Measurements from ENCODE around the gene VAV2.

The VAV2 gene

DNA sequence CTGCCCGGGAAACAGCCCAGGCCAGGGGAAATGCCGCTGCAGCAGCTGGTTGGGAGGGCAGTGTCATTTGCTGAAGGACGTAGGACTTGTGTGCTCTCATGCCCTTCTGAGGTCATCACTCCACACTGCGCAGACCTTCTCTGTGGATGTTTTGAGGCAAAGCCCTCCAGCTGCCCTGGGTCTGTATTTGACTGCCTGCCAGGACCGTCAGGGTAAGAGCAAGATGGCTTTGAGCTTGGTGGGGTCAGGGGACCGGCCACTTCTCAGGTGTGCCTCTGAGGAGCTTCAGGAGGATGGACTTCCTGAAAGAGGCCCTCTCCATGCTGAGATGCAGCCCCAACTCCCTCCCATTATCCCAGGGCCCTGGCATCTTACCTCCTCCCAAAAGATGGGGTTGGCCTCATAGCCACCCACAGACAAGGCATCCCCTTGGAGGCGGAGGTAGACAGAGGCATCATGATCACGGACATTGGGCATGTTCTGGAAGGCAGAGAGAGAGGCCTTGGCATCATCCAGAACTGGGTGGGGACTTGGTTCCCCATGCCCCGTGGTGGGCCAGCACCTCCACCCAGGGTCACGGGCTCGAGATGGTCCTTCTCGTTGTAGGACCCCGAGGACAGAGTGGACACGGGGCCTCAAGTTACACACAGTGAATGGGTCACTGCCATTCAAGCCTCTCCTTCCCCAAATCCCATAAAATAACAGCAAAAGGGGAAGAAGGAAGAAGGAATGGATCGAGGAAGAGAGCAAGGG, 273.4 kb downstream of the VAV2 start:
- no CpG with 5 or more reads among the region's 15 CpGs for WGBS, 2 donors (ENCODE audit: extremely low coverage in 2 of 2, insufficient read length in 2 of 2, insufficient replicate concordance in 1 of 2)
- H3K79me1 ChIP-seq (ENCODE audit: low read depth, low read length) = no peaks in the 10 kb centered on the region
- no peak for DNase-seq (ENCODE audit: low spot score)
- H3K9ac ChIP-seq (ENCODE audit: low read depth, low read length, poor library complexity) = no peak overlapping the region
- H4K8ac ChIP-seq (ENCODE audit: low read depth, low read length) = no peak overlapping the region
- H3K9me3 ChIP-seq (replicated peaks in 1 of 2; ENCODE audit: control insufficient read depth in 2 of 2, insufficient read depth in 1 of 2, low read depth in 1 of 2, low read length in 2 of 2) = no peaks in the 10 kb centered on the region
- H4K91ac ChIP-seq (ENCODE audit: low read depth, low read length, poor library complexity) = no peak overlapping the region
- H2BK12ac ChIP-seq (ENCODE audit: low read length) = no peak overlapping the region
- no peak overlapping the region for H3K23ac ChIP-seq (ENCODE audit: low read depth, low read length, poor library complexity)
- no peak overlapping the region for H2BK120ac ChIP-seq (ENCODE audit: low read depth, low read length)
- no peak overlapping the region for H3K4me2 ChIP-seq (ENCODE audit: insufficient read depth, low read length, poor library complexity, severe bottlenecking)
- no peak overlapping the region for H3K18ac ChIP-seq (ENCODE audit: low read length)
- no peaks in the 10 kb centered on the region for H3K36me3 ChIP-seq (replicated peaks in 1 of 2; ENCODE audit: control insufficient read depth in 2 of 2, insufficient read depth in 2 of 2, low read length in 2 of 2)
- H3K4me1 ChIP-seq (ENCODE audit: control insufficient read depth in 2 of 2, insufficient read depth in 1 of 2, low read depth in 1 of 2, low read length in 2 of 2) = peaks cover 8 to 12% of the 10 kb centered on the region in 2 donors
- H3K27ac ChIP-seq (replicated peaks; ENCODE audit: low read length) = no peak overlapping the region
- no peaks in the 10 kb centered on the region for H3K27me3 ChIP-seq (ENCODE audit: control insufficient read depth in 3 of 3, insufficient read depth in 3 of 3, low read depth in 1 of 3, low read length in 3 of 3)
- no peak overlapping the region for H3K14ac ChIP-seq (ENCODE audit: low read length)
- no peak overlapping the region for H2BK5ac ChIP-seq (ENCODE audit: low read length)
- no peak overlapping the region for H3K4ac ChIP-seq (ENCODE audit: low read length)
- H3K4me3 ChIP-seq (ENCODE audit: low read length in 2 of 2) = no peak overlapping the region
- no peak overlapping the region for H2BK15ac ChIP-seq (ENCODE audit: low read length)
- no peak overlapping the region for H2AFZ ChIP-seq (ENCODE audit: low read length)
- H2AK5ac ChIP-seq (ENCODE audit: low read depth, low read length) = peak overlapping the region; percentile 19

DNA sequence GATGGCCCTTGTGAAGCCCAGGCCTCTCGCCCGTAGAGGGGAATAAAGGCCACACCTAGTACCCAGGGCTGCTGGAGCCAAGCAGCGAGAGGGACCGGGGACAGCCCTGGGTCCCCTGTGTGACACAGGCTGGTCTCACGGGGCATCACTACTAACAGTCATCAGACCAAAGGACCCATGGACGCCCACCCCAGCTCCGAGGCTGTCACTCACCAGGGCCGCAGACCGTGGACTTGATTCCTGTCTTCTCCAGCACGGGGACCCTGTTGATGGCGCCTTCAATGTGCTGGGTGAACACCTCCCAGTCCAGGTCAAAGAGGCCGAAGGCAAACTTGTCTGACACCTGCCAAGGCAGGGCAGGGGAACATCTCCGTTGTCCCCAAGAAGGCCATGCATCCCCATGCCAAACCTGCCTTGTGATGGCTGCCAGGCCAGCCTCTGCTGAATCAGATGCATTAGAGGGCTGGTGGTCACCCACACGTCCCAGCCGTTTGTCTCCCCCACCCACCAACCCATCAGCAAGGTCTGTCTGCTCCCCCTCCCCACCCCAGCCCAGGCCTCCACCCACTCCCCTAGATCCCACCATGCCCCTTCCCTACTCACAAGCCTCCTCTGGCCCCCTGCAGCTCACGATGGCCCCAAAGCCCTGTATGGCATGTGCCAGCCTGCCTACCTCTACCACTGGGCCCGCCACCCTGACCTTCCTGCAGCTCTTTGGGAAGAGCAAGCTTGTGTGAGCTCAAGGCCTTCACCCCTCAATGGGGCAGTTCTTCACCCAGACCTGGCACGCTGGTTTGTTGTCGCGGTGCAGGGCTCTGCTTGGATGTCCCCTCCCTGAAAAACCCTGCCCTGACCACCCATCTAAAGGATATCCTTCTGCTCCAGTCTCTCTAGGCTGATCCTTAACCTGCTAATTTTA, 274.8 kb downstream of the VAV2 start:
- Histone ChIP-seq H2BK12ac (ENCODE audit: low read length) (no peak overlapping the region), H3K27me3 (ENCODE audit: control insufficient read depth in 3 of 3, insufficient read depth in 3 of 3, low read depth in 1 of 3, low read length in 3 of 3) (no peaks in the 10 kb centered on the region), H2BK5ac (ENCODE audit: low read length) (no peak overlapping the region), H3K36me3 (replicated peaks in 1 of 2; ENCODE audit: control insufficient read depth in 2 of 2, insufficient read depth in 2 of 2, low read length in 2 of 2) (no peaks in the 10 kb centered on the region), H3K4me2 (ENCODE audit: insufficient read depth, low read length, poor library complexity, severe bottlenecking) (no peak overlapping the region), H2AK5ac (ENCODE audit: low read depth, low read length) (no peak overlapping the region), H3K4me1 (ENCODE audit: control insufficient read depth in 2 of 2, insufficient read depth in 1 of 2, low read depth in 1 of 2, low read length in 2 of 2) (peaks cover 15 to 17% of the 10 kb centered on the region in 2 donors), H3K79me1 (ENCODE audit: low read depth, low read length) (no peaks in the 10 kb centered on the region), H2AFZ (ENCODE audit: low read length) (no peak overlapping the region), H3K27ac (replicated peaks; ENCODE audit: low read length) (no peak overlapping the region), H4K91ac (ENCODE audit: low read depth, low read length, poor library complexity) (no peak overlapping the region), H3K14ac (ENCODE audit: low read length) (no peak overlapping the region), H3K9me3 (replicated peaks in 1 of 2; ENCODE audit: control insufficient read depth in 2 of 2, insufficient read depth in 1 of 2, low read depth in 1 of 2, low read length in 2 of 2) (no peaks in the 10 kb centered on the region), H2BK120ac (ENCODE audit: low read depth, low read length) (no peak overlapping the region), H3K18ac (ENCODE audit: low read length) (peak overlapping the region; percentile 13), H3K9ac (ENCODE audit: low read depth, low read length, poor library complexity) (peak overlapping the region; percentile 30), H3K4ac (ENCODE audit: low read length) (no peak overlapping the region), H3K4me3 (ENCODE audit: low read length in 2 of 2) (no peak overlapping the region), H3K23ac (ENCODE audit: low read depth, low read length, poor library complexity) (no peak overlapping the region), H2BK15ac (ENCODE audit: low read length) (peak overlapping the region; percentile 50), H4K8ac (ENCODE audit: low read depth, low read length) (no peak overlapping the region)
- DNase-seq (ENCODE audit: low spot score) = no peak
- WGBS, 2 donors (ENCODE audit: extremely low coverage in 2 of 2, insufficient read length in 2 of 2, insufficient replicate concordance in 1 of 2) = no CpG with 5 or more reads among the region's 20 CpGs

GRCh38 chr9:133716564-133717112, 275.5 kb downstream of the VAV2 start:
- no CpG with 5 or more reads among the region's 8 CpGs for WGBS, 2 donors (ENCODE audit: extremely low coverage in 2 of 2, insufficient read length in 2 of 2, insufficient replicate concordance in 1 of 2)
- H3K14ac ChIP-seq (ENCODE audit: low read length) = no peak overlapping the region
- no peaks in the 10 kb centered on the region for H3K9me3 ChIP-seq (replicated peaks in 1 of 2; ENCODE audit: control insufficient read depth in 2 of 2, insufficient read depth in 1 of 2, low read depth in 1 of 2, low read length in 2 of 2)
- no peaks in the 10 kb centered on the region for H3K79me1 ChIP-seq (ENCODE audit: low read depth, low read length)
- no peak overlapping the region for H2BK120ac ChIP-seq (ENCODE audit: low read depth, low read length)
- no peak for DNase-seq (ENCODE audit: low spot score)
- H3K18ac ChIP-seq (ENCODE audit: low read length) = no peak overlapping the region
- no peak overlapping the region for H2BK5ac ChIP-seq (ENCODE audit: low read length)
- no peak overlapping the region for H3K9ac ChIP-seq (ENCODE audit: low read depth, low read length, poor library complexity)
- no peaks in the 10 kb centered on the region for H3K36me3 ChIP-seq (replicated peaks in 1 of 2; ENCODE audit: control insufficient read depth in 2 of 2, insufficient read depth in 2 of 2, low read length in 2 of 2)
- no peak overlapping the region for H3K23ac ChIP-seq (ENCODE audit: low read depth, low read length, poor library complexity)
- no peak overlapping the region for H2AK5ac ChIP-seq (ENCODE audit: low read depth, low read length)
- H3K4ac ChIP-seq (ENCODE audit: low read length) = no peak overlapping the region
- no peak overlapping the region for H3K4me3 ChIP-seq (ENCODE audit: low read length in 2 of 2)
- H4K8ac ChIP-seq (ENCODE audit: low read depth, low read length) = no peak overlapping the region
- H2BK12ac ChIP-seq (ENCODE audit: low read length) = no peak overlapping the region
- H4K91ac ChIP-seq (ENCODE audit: low read depth, low read length, poor library complexity) = no peak overlapping the region
- no peak overlapping the region for H2BK15ac ChIP-seq (ENCODE audit: low read length)
- H3K27ac ChIP-seq (replicated peaks; ENCODE audit: low read length) = no peak overlapping the region
- no peak overlapping the region for H3K4me2 ChIP-seq (ENCODE audit: insufficient read depth, low read length, poor library complexity, severe bottlenecking)
- H2AFZ ChIP-seq (ENCODE audit: low read length) = no peak overlapping the region
- peaks cover 15 to 17% of the 10 kb centered on the region in 2 donors for H3K4me1 ChIP-seq (ENCODE audit: control insufficient read depth in 2 of 2, insufficient read depth in 1 of 2, low read depth in 1 of 2, low read length in 2 of 2)
- H3K27me3 ChIP-seq (ENCODE audit: control insufficient read depth in 3 of 3, insufficient read depth in 3 of 3, low read depth in 1 of 3, low read length in 3 of 3) = no peaks in the 10 kb centered on the region

Data from neuronal stem cell (in vitro differentiated cells).